ENCODE data around the gene DCAF12. TPM values are rescaled to one million over a fixed set of nuclear protein-coding genes. Genes with fewer than 3 reads are reported as not detected.
A peak's percentile ranks its signal among the peaks of the same experiment; 100 is the strongest.

The DCAF12 gene
- total RNA-seq, 1 experiment from 2014 or later: 38.3 TPM

GRCh38 chr9:34049630-34050384 is 76.7 kb downstream of the DCAF12 start:
- in situ Hi-C loops (cut with HindIII; ENCODE audit: low pct_unique_long_range_greater_than_20kb, low sequenced_read_pairs) (no loop called here), intact Hi-C loops (cut with micrococcal nuclease; ENCODE audit: unreplicated experiment) (no loop called here)
- CTCF ChIA-PET: interaction anchor here (0.5 to 0.7 kb wide), 2 partner anchors 10 to 126 kb away, joined by 3 to 5 read pairs; no protein-coding TSS in a partner anchor
- DNase-seq (ENCODE audit: low read depth, low spot score) (no peak), ATAC-seq (no peak)
- H3K36me3 ChIP-seq (ENCODE audit: control insufficient read depth, insufficient read depth, low read length): peaks cover 9% of the 10 kb centered on the region; the same call in 1 of the 2 replicates
- H3K4me3 ChIP-seq (ENCODE audit: low read depth in 2 of 2, low read length in 2 of 2): peak overlapping the region; percentile 73 to 84
- peaks cover 24% of the 10 kb centered on the region for H3K4me1 ChIP-seq (ENCODE audit: control insufficient read depth, insufficient read depth, low read length)
- TF ChIP-seq POLR2AphosphoS5 (IDR thresholded peaks at IDR 0.05; ENCODE audit: low read depth, low read length): no peak
- TF ChIP-seq SIN3A (IDR thresholded peaks at IDR 0.05; ENCODE audit: borderline replicate concordance, insufficient read depth, low read depth, low read length): no peak
- TF ChIP-seq CTCF (IDR thresholded peaks at IDR 0.05): no peak
- TF ChIP-seq REST (IDR thresholded peaks at IDR 0.05; ENCODE audit: insufficient read depth in 1 of 2, low read depth in 2 of 2, low read length in 1 of 2): no peak
- TF ChIP-seq TCF7L2 (IDR thresholded peaks at IDR 0.05; ENCODE audit: low read depth, low read length): no peak
- no peaks in the 10 kb centered on the region for H3K9me3 ChIP-seq (ENCODE audit: control insufficient read depth, insufficient read depth, low read depth, low read length)
- TSS peak; percentile 99 for BruUV-seq (replicated peaks)
- H3K27ac ChIP-seq (ENCODE audit: low read length): peak overlapping the region; percentile 99
- H3K27me3 ChIP-seq (ENCODE audit: control insufficient read depth, insufficient read depth, low read length): no peaks in the 10 kb centered on the region
- POLR2A ChIA-PET: interaction anchor here (0.6 to 0.7 kb wide), 2 partner anchors 9 to 132 kb away, joined by 3 to 6 read pairs; no protein-coding TSS in a partner anchor

- TF ChIP-seq REST (IDR thresholded peaks at IDR 0.05; ENCODE audit: insufficient read depth in 1 of 2, low read depth in 2 of 2, low read length in 1 of 2) (0 out of 4 replicates have a peak, but pooled peaks of 1 of the 2 experiments have one; percentile 41), POLR2AphosphoS5 (IDR thresholded peaks at IDR 0.05; ENCODE audit: low read depth, low read length) (peak; percentile 99), CTCF (IDR thresholded peaks at IDR 0.05) (no peak), TCF7L2 (IDR thresholded peaks at IDR 0.05; ENCODE audit: low read depth, low read length) (peak; percentile 84), SIN3A (IDR thresholded peaks at IDR 0.05; ENCODE audit: borderline replicate concordance, insufficient read depth, low read depth, low read length) (peak; percentile 74; the same call in 1 of the 2 replicates)
- no TSS peak for BruUV-seq (replicated peaks)
- H3K4me1 ChIP-seq (ENCODE audit: control insufficient read depth, insufficient read depth, low read length): peaks cover 24% of the 10 kb centered on the region
- ChIA-PET CTCF (interaction anchor here (0.7 kb wide), 1 partner anchor 125 kb away, joined by 3 read pairs; no protein-coding TSS in a partner anchor), POLR2A (interaction anchor here (0.6 to 1.0 kb wide), 7 partner anchors 8 to 149 kb away, joined by 3 to 15 read pairs (median 4); no protein-coding TSS in a partner anchor)
- H3K36me3 ChIP-seq (ENCODE audit: control insufficient read depth, insufficient read depth, low read length): peaks cover 9% of the 10 kb centered on the region; the same call in 1 of the 2 replicates
- H3K9me3 ChIP-seq (ENCODE audit: control insufficient read depth, insufficient read depth, low read depth, low read length): no peaks in the 10 kb centered on the region
- in situ Hi-C loops (cut with HindIII; ENCODE audit: low pct_unique_long_range_greater_than_20kb, low sequenced_read_pairs): no loop called here
- peak within 1 kb of the TSS; percentile 99 for H3K27ac ChIP-seq (ENCODE audit: low read length)
- intact Hi-C loops (cut with micrococcal nuclease; ENCODE audit: unreplicated experiment): no loop called here
- peak within 1 kb of the TSS; percentile 73 to 84 for H3K4me3 ChIP-seq (ENCODE audit: low read depth in 2 of 2, low read length in 2 of 2)
- DNase-seq (ENCODE audit: low read depth, low spot score): peak; percentile 95
- peak; percentile 93 for ATAC-seq
- H3K27me3 ChIP-seq (ENCODE audit: control insufficient read depth, insufficient read depth, low read length): no peaks in the 10 kb centered on the region
Measured at GRCh38 chr9:34048727-34049629, 77.5 kb downstream of the DCAF12 start, which contains the start of gene UBAP2. UBAP2 (minus strand) TSS chr9:34048887; CDS start chr9:34017148, 31,739 bp downstream.

Data from Panc1 (cell line).